Smooth muscle cell (in vitro differentiated cells): Measurements from ENCODE around the gene PPRC1. TPM values are rescaled to one million over a fixed set of nuclear protein-coding genes. Genes with fewer than 3 reads are reported as not detected.

Source experiments
- DNase-seq: peaks from one replicate; lab custom pipeline; 2025; ENCODE audit not compliant: unreplicated experiment; lab: John Stamatoyannopoulos, UW
- H2AFZ ChIP-seq: fragments of 200-600 bp; sonication (generic); 2 replicates; pipeline ENCODE4 v1.6.0; 2016; ENCODE audit warnings: antibody characterized with exemption, low read depth, mild to moderate bottlenecking
- H3F3A ChIP-seq: fragments of 200-600 bp; sonication (generic); 2 replicates; pipeline ENCODE4 v1.6.0; 2017; ENCODE audit warnings: antibody characterized with exemption, low read depth
- H3K27ac ChIP-seq: fragments of 200-600 bp; sonication (generic); 2 replicates; pipeline ENCODE4 v1.5.1; 2016; ENCODE audit warnings: low read depth, mild to moderate bottlenecking
- H3K27me3 ChIP-seq: fragments of 200-600 bp; sonication (generic); 2 replicates; pipeline ENCODE4 v1.6.1; 2016; ENCODE audit warnings: low read depth, mild to moderate bottlenecking
- H3K36me3 ChIP-seq: fragments of 200-600 bp; sonication (generic); 2 replicates; pipeline ENCODE4 v1.5.1; 2016; ENCODE audit warnings: low read depth
- H3K4me1 ChIP-seq: fragments of 200-600 bp; sonication (generic); 2 replicates; pipeline ENCODE4 v1.5.1; 2016; ENCODE audit warnings: low read depth
- H3K4me2 ChIP-seq: fragments of 200-600 bp; sonication (generic); 2 replicates; pipeline ENCODE4 v1.6.0; 2016; ENCODE audit warnings: mild to moderate bottlenecking
- H3K4me3 ChIP-seq: fragments of 200-600 bp; sonication (generic); 2 replicates; pipeline ENCODE4 v1.5.1; 2016; ENCODE audit warnings: mild to moderate bottlenecking
- H3K79me2 ChIP-seq: fragments of 200-600 bp; sonication (generic); 2 replicates; pipeline ENCODE4 v1.6.0; 2016; ENCODE audit warnings: low read depth, mild to moderate bottlenecking
- H3K9ac ChIP-seq: fragments of 200-600 bp; sonication (generic); 2 replicates; pipeline ENCODE4 v1.6.0; 2016; ENCODE audit warnings: low read depth
- H3K9me3 ChIP-seq: fragments of 200-600 bp; sonication (generic); replicated peaks from 2 replicates; pipeline ENCODE4 v1.5.1; 2016; ENCODE audit warnings: low read depth
- H4K20me1 ChIP-seq: fragments of 200-600 bp; sonication (generic); 2 replicates; pipeline ENCODE4 v1.6.0; 2016; ENCODE audit warnings: low read depth
- CTCF ChIP-seq: fragments of 200-600 bp; sonication (generic); IDR thresholded peaks from 2 replicates; pipeline ENCODE4 v1.5.1; 2017; ENCODE audit warnings: borderline replicate concordance, mild to moderate bottlenecking, antibody characterized with exemption; ENCODE audit not compliant: insufficient read depth, poor library complexity, severe bottlenecking
- WGBS: methylation state at CpG from one replicate; pipeline ENCODE4 v1.1.7; 2016; ENCODE audit warnings: low lambda C conversion rate; 5-methylcytosine and 5-hydroxymethylcytosine counted together
- polyA plus RNA-seq: library from polyadenylated mRNA; unstranded; fragments of >200 nt; fragmentation: Nextera tagmentation; extraction: Ambion mirVana; gene quantifications from 2 replicates; pipeline ENCODE4 v1.2.1, GENCODE V29; 2016
- total RNA-seq: library from RNA; depleted of rRNA; stranded (reverse); fragments of >200 nt; gene quantifications from 2 replicates; pipeline ENCODE4 v1.2.3, GENCODE V29; 2014

PPRC1 gene
- total and polyA plus RNA-seq, 2 experiments from 2014 or later = 36.0 to 38.1 TPM

- H3K79me2 ChIP-seq = no peaks in the 10 kb centered on the region
- H3K4me3 ChIP-seq = no peak overlapping the region
- TF ChIP-seq CTCF = no peak
- no peaks in the 10 kb centered on the region for H3K9me3 ChIP-seq
- no peaks in the 10 kb centered on the region for H3F3A ChIP-seq
- H3K27ac ChIP-seq = peak overlapping the region; percentile 91
- H2AFZ ChIP-seq = peak overlapping the region; percentile 75
- H3K27me3 ChIP-seq = no peaks in the 10 kb centered on the region
- peak overlapping the region; percentile 72 for H3K9ac ChIP-seq
- peak overlapping the region; percentile 8 for H3K4me2 ChIP-seq
- DNase-seq = no peak
- no peaks in the 10 kb centered on the region for H3K36me3 ChIP-seq
- WGBS = 29% methylated on average over 4 of the region's 4 CpGs
- no peaks in the 10 kb centered on the region for H3K4me1 ChIP-seq
- no peaks in the 10 kb centered on the region for H4K20me1 ChIP-seq
Observed at GRCh38 chr10:102175415-102175814, 42.6 kb downstream of the PPRC1 start.

GRCh38 chr10:102184606-102185005 is 51.8 kb downstream of the PPRC1 start:
- Histone ChIP-seq H3K27me3 (no peaks in the 10 kb centered on the region), H3K4me3 (no peak overlapping the region), H3K27ac (no peak overlapping the region), H3K4me1 (peaks cover 5% of the 10 kb centered on the region), H3K79me2 (no peaks in the 10 kb centered on the region), H2AFZ (no peak overlapping the region), H3K36me3 (no peaks in the 10 kb centered on the region), H3K9ac (no peak overlapping the region), H3K4me2 (no peak overlapping the region), H3F3A (no peaks in the 10 kb centered on the region), H3K9me3 (no peaks in the 10 kb centered on the region), H4K20me1 (no peaks in the 10 kb centered on the region)
- WGBS = 84% methylated on average over 2 of the region's 2 CpGs
- no peak for DNase-seq
- no peak for TF ChIP-seq CTCF

GRCh38 chr10:102185272-102185671 is 52.4 kb downstream of the PPRC1 start:
- DNase-seq = no peak
- no peaks in the 10 kb centered on the region for H3K79me2 ChIP-seq
- no peaks in the 10 kb centered on the region for H3F3A ChIP-seq
- no peak for TF ChIP-seq CTCF
- no peaks in the 10 kb centered on the region for H3K27me3 ChIP-seq
- H3K4me2 ChIP-seq = no peak overlapping the region
- peaks cover 5% of the 10 kb centered on the region for H3K4me1 ChIP-seq
- 82% methylated on average over 2 of the region's 2 CpGs for whole genome bisulfite sequencing
- no peaks in the 10 kb centered on the region for H3K9me3 ChIP-seq
- no peak overlapping the region for H3K4me3 ChIP-seq
- H4K20me1 ChIP-seq = no peaks in the 10 kb centered on the region
- H2AFZ ChIP-seq = no peak overlapping the region
- no peak overlapping the region for H3K27ac ChIP-seq
- H3K36me3 ChIP-seq = no peaks in the 10 kb centered on the region
- H3K9ac ChIP-seq = no peak overlapping the region

- no peak for TF ChIP-seq CTCF
- no peaks in the 10 kb centered on the region for H3K36me3 ChIP-seq
- H3F3A ChIP-seq = no peaks in the 10 kb centered on the region
- no peaks in the 10 kb centered on the region for H3K27me3 ChIP-seq
- no peak overlapping the region for H3K4me2 ChIP-seq
- no peak for DNase-seq
- no peak overlapping the region for H3K9ac ChIP-seq
- peaks cover 5% of the 10 kb centered on the region for H3K4me1 ChIP-seq
- no peaks in the 10 kb centered on the region for H4K20me1 ChIP-seq
- no peaks in the 10 kb centered on the region for H3K79me2 ChIP-seq
- no peak overlapping the region for H3K27ac ChIP-seq
- H3K4me3 ChIP-seq = no peak overlapping the region
- H3K9me3 ChIP-seq = no peaks in the 10 kb centered on the region
- no peak overlapping the region for H2AFZ ChIP-seq
- WGBS = 90% methylated on average over 15 of the region's 15 CpGs
Observed at GRCh38 chr10:102185811-102186527, 53.1 kb downstream of the PPRC1 start.
